Measurements from ENCODE around the gene ITGB1BP1.
"Not testable (repeated sequence)": the region's sequence is repeated elsewhere in the genome, so short reads cannot be mapped to it uniquely, and the experiment has no call there.

The ITGB1BP1 gene

DNA sequence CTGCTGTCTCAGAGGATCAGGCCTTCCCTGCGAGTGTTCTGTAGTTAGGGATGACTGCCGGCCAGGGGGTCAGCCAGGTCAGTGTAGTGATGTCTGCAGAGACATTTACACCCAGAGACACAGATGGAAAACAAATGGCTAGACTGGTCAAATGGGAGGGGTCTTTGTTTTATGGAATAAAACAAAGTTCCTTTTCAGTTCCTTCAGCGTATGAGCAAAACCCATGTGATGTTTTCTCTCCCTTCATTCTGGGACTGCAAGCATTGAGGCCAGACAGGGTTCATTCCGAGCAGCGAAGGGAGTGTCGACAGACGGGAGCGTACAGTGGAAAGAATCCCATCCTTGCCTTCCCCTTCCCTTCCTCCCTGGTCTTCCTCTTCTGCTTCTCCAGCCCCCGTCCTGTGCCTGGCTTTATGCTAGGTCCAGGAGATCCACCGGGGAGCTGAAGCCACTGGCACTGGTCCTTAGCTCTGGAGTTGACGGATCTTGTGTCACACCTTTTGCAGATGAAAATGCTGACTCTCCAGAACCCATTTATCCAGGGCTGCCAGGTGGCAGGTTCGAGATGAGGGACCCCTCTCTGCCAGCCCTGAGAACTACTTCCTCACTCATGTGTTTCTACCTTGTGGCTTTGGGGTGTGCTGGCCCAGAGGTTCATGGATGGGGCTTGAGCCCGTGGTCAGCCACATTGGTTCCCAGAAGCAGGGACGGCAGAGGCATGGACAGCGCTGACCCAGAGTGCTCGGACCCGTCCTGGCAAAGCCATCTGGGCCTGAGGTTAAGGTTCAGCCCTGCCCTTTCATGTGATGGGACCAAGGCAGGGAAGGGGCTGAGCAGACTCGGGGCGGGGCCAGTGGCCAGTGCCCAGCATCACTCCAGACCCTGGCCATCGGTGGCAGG is 24.2 kb downstream of the ITGB1BP1 start:
- DNase-seq = no peak

DNA sequence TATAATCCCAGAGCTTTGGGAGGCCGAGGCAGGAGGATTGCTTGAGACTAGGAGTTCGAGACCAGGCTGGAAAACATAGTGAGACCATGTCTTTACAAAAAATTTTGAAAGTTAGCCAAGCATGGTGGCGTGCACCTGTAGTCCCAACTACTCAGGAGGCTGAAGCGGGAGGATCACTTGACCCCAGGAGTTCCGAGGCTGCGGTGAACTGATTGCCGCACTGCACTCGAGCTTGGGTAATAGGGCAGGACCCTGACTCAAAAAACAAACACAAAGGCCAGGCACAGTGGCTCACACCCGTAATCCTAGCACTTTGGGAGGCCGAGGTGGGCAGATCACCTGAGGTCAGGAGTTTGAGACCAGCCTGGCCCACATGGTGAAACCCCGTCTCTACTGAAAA is 25.1 kb downstream of the ITGB1BP1 start:
- DNase-seq = not testable (repeated sequence)

- no peak for DNase-seq
Measured at GRCh38 chr2:9397201-9397600, 26.1 kb downstream of the ITGB1BP1 start.

- DNase-seq = no peak
Measured at GRCh38 chr2:9394816-9395215, 28.5 kb downstream of the ITGB1BP1 start.

DNA sequence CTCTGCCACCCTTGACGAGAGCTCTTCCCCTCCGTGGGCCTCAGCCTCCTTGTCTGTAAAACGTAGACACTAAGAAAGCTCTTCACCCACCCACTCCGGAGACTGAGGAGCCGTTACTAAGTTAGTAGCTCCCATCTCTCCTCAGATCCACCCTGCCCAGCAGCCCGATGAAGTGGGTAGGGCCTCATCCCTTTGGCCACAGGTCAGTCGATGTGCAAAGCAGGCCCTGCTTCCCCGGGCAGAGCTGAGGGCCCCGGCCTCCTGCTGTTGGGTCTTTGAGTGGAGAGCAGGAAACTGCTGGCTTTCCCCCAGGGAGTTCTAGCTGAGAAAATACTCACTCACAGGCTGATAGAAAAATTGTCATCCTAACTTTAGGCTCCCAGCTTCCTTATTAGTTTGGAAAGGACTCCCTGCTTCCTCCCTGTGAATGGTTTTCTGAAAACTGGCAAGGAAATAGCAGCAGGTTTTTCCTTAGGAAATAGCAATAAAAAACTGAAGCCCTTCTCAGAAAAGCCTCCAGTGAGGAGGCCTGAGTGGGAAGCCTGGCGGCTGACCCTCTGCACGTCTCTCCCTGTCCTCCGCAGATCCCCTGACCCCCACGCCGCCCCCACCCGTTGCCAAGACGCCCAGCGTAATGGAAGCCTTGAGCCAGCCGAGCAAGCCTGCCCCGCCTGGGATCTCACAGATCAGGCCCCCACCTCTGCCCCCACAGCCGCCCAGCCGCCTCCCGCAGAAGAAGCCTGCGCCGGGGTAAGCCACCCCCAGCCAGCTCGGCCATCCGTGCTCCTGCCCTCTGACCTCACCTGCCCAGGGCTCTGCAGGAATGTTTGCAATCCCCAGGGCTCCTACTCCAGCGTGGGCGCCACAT is 30.2 kb downstream of the ITGB1BP1 start:
- no peak for DNase-seq

DNA sequence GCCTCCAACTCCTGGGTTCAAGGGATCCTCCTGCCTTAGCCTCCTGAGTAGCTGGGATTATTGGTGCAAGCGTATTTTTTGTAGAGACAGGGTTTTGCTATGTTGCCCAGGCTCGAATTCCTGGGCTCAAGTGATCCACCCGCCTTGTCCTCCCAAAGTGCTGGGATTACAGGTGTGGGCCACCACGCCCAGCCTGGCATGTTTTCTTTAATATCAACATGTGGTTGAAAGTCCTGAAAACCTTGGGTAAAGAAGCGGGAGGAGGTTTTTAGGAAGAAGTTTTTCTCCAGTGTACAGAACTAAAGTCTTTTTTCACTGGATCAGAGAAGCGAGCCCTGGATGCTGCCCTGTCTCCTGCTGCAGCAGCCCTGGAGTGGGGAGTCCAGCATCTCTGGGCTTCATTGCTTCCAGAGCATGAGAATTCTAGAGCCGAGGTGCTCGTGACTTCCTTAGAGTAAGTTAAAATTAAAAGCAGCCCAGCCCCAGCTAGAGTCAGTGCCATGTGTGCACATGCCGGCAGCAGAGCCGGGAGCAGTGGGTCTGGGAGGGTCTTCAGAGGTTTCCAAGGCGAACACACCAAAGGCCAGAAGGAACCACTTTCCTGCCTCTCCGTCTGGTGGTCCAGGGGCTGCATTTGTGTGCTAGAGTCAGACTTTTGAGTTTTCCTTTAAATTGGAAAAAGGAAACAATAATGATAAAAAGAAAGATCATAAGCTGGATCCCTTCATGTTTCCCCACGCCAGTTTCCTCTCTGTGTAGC is 31.2 kb downstream of the ITGB1BP1 start:
- DNase-seq = no peak

DNA sequence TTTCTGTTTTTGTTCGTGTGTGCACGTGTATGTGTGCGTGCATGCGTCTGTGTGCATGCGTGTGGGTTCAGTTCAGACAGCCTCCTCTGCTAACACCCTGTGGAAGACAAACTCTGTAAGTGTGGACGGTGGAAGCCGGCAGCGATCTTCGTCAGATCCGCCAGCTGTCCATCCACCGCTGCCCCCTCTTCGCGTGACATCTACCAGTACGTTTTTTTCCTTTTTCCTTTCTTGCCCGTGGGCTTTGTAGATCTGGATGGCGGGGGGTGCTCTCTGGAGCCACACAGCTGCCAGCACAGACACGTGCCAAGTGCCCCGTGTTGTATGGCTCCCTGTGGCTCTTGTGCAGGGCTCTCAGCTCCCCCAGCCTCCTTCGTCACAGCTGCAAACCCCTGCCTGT is 32.3 kb downstream of the ITGB1BP1 start:
- no peak for DNase-seq

- no peak for DNase-seq
Measured at GRCh38 chr2:9390151-9390850, 33.0 kb downstream of the ITGB1BP1 start.

DNA sequence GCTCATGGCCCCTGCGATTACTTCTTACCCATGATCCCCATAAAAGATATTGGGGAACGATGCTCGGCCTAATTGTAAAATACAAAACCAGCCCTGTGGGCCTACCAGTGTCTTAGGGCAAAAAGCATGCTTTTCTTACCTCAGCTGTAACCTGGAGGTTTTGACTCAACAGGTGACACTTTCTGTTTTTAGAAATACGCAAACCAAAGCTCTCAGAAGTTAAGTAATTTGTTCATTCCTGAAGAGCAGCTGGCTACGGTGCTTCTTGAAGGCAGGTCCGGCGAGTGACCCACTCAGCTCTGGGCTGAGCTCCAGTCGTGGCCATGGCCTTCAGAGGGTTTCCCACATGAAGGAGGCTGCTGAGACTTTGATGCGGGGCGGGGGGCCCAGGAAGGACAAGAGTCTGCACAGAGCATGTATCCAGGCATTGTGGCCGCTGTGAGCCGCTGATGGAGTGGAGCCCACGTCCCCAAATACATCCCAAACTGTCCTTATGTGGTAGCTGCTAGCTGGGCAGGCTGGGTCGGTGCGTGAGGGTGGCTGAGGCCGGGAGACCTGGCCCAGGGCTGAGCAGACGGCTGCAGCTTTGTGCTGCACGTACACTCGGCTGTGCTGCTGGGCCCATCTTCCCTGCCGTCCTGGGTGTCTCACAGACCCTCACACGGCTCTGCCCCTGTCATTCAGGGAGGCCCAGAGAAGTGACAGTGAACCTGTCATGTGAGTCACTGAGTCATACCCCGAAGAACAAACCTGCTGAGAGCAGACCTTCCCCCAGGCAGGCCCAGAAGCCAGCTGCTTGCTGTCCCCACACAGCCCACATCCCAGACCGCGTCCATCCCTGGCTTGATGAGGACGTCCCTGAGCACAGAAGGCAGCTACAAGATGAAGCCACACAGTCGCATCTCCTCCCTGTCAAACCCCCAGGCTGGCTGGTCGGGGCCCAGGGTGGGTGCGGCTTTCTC is 34.1 kb downstream of the ITGB1BP1 start:
- DNase-seq = no peak

DNA sequence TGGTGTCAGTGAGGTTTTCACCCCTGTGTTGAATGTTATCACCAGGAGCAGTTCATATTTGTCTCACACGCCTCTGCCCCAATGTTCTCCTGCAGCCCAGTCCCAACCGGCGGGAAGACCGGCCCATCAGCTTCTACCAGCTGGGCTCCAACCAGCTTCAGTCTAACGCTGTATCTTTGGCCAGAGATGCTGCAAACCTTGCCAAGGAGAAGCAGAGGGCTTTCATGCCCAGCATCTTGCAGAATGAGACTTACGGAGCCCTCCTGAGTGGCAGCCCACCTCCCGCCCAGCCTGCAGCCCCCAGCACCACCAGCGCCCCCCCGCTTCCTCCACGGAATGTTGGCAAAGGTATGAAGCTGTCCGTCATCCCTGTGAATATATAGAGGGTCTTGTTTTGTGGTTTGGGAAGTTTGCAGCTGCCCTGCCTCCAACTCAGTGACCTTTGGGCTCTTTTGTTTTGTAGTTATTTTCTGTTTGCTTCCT is 35.1 kb downstream of the ITGB1BP1 start:
- DNase-seq = no peak

DNA sequence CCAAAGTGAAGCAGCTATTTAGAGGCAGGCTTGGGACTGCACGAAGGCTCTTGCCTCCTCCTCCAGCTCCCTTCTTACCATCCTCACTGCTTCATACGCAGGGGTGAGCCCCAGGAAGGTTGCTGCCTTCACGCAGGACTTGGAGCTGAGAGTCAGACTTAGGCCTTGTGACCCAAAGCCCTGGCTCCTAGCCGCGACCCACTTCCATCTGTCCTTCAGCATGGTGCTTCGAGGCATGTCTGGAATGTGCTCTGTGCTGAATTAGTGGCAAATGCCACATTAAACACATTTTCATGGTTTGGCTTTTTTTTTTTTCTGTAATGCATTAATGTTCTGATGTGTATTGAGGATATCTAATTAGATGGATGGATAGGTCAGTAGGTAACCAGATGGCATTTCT is 37.5 kb downstream of the ITGB1BP1 start:
- DNase-seq = no peak

- no peak for DNase-seq
Measured at GRCh38 chr2:9384521-9384920, 38.8 kb downstream of the ITGB1BP1 start.

DNA sequence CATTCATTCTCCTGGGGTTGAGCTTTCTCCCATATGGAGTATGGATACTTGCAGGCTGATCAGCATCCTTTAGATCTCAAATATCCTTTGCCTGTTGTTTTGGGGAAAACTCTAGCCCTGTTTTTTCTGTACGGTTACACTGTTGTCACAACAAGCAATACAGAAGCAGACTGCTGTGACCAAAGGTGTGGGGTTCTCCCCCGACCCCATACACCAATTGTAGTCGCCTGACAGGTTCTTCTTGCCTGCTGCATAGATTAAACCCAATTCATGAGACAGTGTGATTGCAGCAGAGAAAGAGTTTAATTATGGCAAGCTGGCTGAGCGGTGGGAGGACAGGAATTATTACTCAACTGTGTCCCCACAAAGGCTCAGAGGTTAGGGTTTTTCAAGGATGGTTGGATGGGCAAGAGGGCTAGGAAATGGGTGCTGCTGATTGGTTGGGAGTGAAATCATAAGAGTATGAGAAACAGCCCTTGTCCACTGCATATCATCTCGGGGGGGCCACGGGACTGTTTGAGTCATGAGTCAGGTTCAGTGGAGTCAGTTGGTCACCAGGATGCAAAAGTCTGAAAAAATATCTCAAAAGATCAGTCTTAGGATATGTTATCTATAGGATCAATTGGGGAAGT is 40.6 kb downstream of the ITGB1BP1 start:
- no peak for DNase-seq

GRCh38 chr2:9380702-9381628 is 42.4 kb downstream of the ITGB1BP1 start:
- no peak for DNase-seq

DNA sequence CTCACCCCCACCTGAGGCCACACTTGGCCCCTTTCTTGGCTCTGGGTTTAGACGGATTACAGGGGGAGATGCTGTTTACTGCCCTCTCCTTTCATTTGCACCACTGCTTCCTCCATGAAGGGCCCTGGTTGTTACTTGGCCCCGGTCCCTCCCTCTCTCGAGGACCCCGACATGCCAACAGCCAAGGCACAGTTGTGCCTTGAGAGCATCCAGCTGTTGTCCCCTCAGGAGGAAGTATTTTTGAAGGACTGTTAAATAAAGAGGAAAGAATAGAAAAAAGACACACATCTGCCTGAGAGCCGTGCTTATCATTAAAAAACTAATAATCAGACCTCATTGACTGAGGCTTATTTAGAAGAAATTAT is 44.0 kb downstream of the ITGB1BP1 start:
- no peak for DNase-seq

DNA sequence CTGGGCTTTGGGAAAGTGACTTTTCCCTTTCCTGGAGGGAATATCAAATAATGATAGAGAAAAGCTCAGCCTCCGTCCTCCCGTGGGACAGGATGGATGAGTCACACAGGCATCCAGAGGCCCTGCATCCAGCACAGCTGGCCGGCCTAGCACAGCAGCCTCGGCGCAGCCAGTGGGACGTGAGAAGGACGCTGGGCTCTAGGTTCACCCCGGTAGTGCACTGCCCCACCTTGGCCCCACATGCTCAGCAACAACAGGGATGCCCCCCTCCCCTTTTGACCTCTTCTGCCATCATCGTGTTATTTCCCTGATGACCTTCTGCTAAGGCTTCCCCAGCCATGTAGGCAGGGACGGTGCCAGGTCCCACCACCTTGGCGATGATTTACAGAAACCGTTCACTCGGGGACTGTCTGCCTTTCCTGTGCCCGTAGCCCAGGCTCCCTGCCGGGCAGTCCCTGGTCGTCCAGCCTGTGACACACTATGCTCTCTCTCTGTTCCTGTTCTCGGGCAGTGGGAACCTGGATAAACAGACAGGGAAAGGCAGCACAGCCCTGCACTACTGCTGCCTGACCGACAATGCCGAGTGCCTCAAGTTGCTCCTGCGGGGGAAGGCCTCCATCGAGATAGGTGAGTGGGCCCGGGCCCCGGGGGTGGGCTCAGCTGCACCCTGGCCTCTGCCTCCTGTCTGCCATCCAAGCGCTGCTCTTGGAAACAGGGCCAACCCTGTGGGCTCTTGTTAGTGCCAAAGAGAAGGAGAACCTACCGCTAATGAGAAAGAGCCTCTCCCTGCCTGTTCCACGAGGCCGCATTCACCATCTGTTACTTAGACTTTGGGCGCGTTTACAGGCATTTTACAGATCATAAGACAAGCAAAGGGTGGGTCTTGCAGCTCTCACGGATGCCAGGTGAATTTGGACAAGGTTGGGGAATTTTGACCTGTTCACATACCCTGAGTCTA is 44.6 kb downstream of the ITGB1BP1 start:
- no peak for DNase-seq

DNA sequence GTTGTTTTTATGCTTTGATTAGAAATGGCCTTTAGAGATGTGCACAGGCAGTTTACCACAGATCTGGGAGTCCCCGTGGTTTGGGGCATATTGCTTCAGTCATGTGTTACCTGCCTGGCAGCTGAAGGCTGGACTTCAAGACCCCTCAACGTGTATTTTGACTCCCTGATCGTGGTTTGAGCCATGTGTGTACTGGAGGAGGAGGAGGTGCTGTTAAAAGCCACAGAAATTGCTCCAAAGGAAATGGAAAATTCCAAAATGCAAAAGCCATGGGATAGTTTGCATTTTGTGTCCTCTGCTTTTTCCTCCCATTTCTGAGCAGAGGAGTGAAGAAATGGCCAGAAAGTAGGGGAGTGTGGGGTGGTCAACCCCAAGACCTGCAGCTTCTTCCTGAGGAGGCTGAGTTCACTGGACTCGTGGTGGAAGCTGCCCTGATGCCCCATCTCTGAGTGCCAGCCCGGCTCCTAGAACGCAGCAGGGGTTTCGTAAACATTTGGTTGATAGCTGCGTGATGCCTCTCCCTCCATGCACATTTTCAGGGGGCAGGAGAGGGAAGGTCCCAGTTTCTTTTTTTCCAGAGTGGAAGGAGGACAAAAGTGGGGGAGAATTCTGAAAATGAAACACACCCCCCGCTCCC is 45.7 kb downstream of the ITGB1BP1 start:
- DNase-seq = no peak
